HCT116 (cell line): ENCODE data around the gene SMIM45.

ENCODE experiments used
- CEBPB ChIP-seq: IDR thresholded peaks from 2 replicates; pipeline ENCODE4 v1.6.1; 2012; ENCODE audit warnings: low read depth
- EGR1 ChIP-seq: IDR thresholded peaks from 2 replicates; pipeline ENCODE4 v1.6.1; 2012; ENCODE audit warnings: low read depth
- EZH2 ChIP-seq: fragments of 200-600 bp; sonication (generic); IDR thresholded peaks from 2 replicates; pipeline ENCODE4 v1.6.1; 2017; ENCODE audit warnings: antibody characterized with exemption, mixed run types
- FOSL1 ChIP-seq: IDR thresholded peaks from 2 replicates; pipeline ENCODE4 v1.6.1; 2012; ENCODE audit warnings: low read depth
- POLR2A ChIP-seq: IDR thresholded peaks from 2 replicates; pipeline ENCODE4 v1.7.0; 2011; ENCODE audit warnings: borderline replicate concordance; ENCODE audit not compliant: insufficient read depth, insufficient read length; ENCODE audit errors: extremely low read depth
- POLR2AphosphoS5 ChIP-seq: IDR thresholded peaks from 2 replicates; pipeline ENCODE4 v1.6.1; 2011; ENCODE audit warnings: mild to moderate bottlenecking, low read depth, low read length, moderate library complexity
- RAD21 ChIP-seq: IDR thresholded peaks from 2 replicates; pipeline ENCODE4 v1.6.1; 2012; ENCODE audit warnings: low read depth, mild to moderate bottlenecking
- SIN3A ChIP-seq: IDR thresholded peaks from 2 replicates; pipeline ENCODE4 v1.6.1; 2012; ENCODE audit warnings: low read depth
- SP1 ChIP-seq: IDR thresholded peaks from 2 replicates; pipeline ENCODE4 v1.6.1; 2012; ENCODE audit warnings: low read depth
- TF ChIP-seq, protein P1 (sequence below), 3 experiments: fragments of 200-600 bp in 1 of 3; sonication (generic) in 1 of 3; IDR thresholded peaks in 2 of 3; conservative IDR thresholded peaks in 1 of 3; 2 replicates each; pipeline ENCODE4 v1.5.1; 2012 to 2017; ENCODE audit warnings: low read depth in 2 of 3, low read length in 2 of 3, antibody characterized with exemption in 1 of 3, borderline replicate concordance in 1 of 3, control low read depth in 1 of 3, mild to moderate bottlenecking in 1 of 3, mixed read lengths in 1 of 3, mixed run types in 1 of 3, moderate library complexity in 1 of 3; ENCODE audit not compliant: insufficient read depth in 1 of 3
- TF ChIP-seq, protein P2 (sequence below): IDR thresholded peaks from 2 replicates; pipeline ENCODE4 v1.6.1; 2012; ENCODE audit warnings: low read depth

DNA sequence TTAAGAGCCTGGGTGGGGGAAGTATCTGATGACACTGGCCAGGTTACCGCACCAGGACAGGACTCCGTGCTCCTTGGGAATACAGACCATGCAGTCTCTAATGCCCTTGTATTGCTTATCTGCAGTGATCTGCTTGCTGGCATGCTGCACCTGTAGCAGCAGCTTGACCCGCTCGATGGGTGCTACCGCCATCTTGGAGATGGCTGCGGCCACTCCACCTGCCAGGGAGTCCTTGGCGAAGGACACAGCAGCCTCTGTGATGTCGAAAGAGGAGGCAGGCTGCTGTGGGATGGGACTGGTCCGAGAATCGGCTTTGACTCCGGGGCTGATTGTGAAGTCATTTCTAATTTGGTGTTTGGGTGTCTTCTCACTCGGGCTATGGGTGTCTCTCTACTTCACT is 49.8 kb downstream of the SMIM45 start:
- TF ChIP-seq, protein P1, sequence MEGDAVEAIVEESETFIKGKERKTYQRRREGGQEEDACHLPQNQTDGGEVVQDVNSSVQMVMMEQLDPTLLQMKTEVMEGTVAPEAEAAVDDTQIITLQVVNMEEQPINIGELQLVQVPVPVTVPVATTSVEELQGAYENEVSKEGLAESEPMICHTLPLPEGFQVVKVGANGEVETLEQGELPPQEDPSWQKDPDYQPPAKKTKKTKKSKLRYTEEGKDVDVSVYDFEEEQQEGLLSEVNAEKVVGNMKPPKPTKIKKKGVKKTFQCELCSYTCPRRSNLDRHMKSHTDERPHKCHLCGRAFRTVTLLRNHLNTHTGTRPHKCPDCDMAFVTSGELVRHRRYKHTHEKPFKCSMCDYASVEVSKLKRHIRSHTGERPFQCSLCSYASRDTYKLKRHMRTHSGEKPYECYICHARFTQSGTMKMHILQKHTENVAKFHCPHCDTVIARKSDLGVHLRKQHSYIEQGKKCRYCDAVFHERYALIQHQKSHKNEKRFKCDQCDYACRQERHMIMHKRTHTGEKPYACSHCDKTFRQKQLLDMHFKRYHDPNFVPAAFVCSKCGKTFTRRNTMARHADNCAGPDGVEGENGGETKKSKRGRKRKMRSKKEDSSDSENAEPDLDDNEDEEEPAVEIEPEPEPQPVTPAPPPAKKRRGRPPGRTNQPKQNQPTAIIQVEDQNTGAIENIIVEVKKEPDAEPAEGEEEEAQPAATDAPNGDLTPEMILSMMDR (IDR thresholded peaks at IDR 0.05 in 2 of 3, conservative IDR thresholded peaks at IDR 0.05 in 1 of 3; ENCODE audit: borderline replicate concordance in 1 of 3, insufficient read depth in 1 of 3, low read depth in 2 of 3, low read length in 2 of 3) = no peak
- TF ChIP-seq EGR1 (no peak), RAD21 (no peak), POLR2AphosphoS5 (no peak), FOSL1 (no peak), SIN3A (no peak), POLR2A (no peak), SP1 (no peak), EZH2 (no peak), CEBPB (no peak)
- TF ChIP-seq, protein P2, sequence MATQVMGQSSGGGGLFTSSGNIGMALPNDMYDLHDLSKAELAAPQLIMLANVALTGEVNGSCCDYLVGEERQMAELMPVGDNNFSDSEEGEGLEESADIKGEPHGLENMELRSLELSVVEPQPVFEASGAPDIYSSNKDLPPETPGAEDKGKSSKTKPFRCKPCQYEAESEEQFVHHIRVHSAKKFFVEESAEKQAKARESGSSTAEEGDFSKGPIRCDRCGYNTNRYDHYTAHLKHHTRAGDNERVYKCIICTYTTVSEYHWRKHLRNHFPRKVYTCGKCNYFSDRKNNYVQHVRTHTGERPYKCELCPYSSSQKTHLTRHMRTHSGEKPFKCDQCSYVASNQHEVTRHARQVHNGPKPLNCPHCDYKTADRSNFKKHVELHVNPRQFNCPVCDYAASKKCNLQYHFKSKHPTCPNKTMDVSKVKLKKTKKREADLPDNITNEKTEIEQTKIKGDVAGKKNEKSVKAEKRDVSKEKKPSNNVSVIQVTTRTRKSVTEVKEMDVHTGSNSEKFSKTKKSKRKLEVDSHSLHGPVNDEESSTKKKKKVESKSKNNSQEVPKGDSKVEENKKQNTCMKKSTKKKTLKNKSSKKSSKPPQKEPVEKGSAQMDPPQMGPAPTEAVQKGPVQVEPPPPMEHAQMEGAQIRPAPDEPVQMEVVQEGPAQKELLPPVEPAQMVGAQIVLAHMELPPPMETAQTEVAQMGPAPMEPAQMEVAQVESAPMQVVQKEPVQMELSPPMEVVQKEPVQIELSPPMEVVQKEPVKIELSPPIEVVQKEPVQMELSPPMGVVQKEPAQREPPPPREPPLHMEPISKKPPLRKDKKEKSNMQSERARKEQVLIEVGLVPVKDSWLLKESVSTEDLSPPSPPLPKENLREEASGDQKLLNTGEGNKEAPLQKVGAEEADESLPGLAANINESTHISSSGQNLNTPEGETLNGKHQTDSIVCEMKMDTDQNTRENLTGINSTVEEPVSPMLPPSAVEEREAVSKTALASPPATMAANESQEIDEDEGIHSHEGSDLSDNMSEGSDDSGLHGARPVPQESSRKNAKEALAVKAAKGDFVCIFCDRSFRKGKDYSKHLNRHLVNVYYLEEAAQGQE = no peak
